ENCODE results near the gene ZNF805. TPM values are rescaled to one million over a fixed set of nuclear protein-coding genes. Genes with fewer than 3 reads are reported as not detected.

The ZNF805 gene
- total RNA-seq, 1 experiment from 2014 or later, result 12.9 TPM

GRCh38 chr19:57202160-57202559, 38.3 kb upstream of the ZNF805 start:
- Histone ChIP-seq H3K4me3 (ENCODE audit: low read length) (no peak overlapping the region), H3K27ac (ENCODE audit: low read length) (no peak overlapping the region), H3K36me3 (ENCODE audit: low read depth, low read length) (peaks cover 28% of the 10 kb centered on the region), H3K9me3 (ENCODE audit: low read length) (no peaks in the 10 kb centered on the region), H3K79me2 (ENCODE audit: low read length) (peaks cover 35% of the 10 kb centered on the region), H3K4me2 (ENCODE audit: low read length) (no peak overlapping the region), H3F3A (ENCODE audit: low read length, unreplicated experiment) (peaks cover 9% of the 10 kb centered on the region), H3K9me2 (replicated peaks; ENCODE audit: low read length) (no peaks in the 10 kb centered on the region), H4K20me1 (ENCODE audit: low read length) (no peaks in the 10 kb centered on the region), H3K4me1 (ENCODE audit: insufficient read depth, low read length) (peaks cover 6% of the 10 kb centered on the region), H3K27me3 (ENCODE audit: low read length) (no peaks in the 10 kb centered on the region), H3K9ac (ENCODE audit: low read length) (no peak overlapping the region), H2AFZ (ENCODE audit: low read length) (no peak overlapping the region)
- ChIA-PET CTCF (no interaction called here), POLR2A (ENCODE audit: unreplicated experiment) (no interaction called here)
- ATAC-seq (no peak), DNase-seq (no peak)
- TF ChIP-seq EZH2phosphoT487 (IDR thresholded peaks at IDR 0.05; ENCODE audit: borderline replicate concordance, low read length), result no peak
- TF ChIP-seq EZH2 (IDR thresholded peaks at IDR 0.05; ENCODE audit: low read length, unreplicated experiment), result no peak
- TF ChIP-seq CTCF (conservative IDR thresholded peaks at IDR 0.05; ENCODE audit: low read depth, low read length), result no peak
- BruUV-seq (replicated peaks), result no TSS peak
- intact Hi-C loops (cut with micrococcal nuclease), result no loop called here

GRCh38 chr19:57210381-57210780, 30.1 kb upstream of the ZNF805 start:
- BruUV-seq (replicated peaks), result no TSS peak
- H3K4me1 ChIP-seq (ENCODE audit: insufficient read depth, low read length), result peaks cover 6% of the 10 kb centered on the region
- H2AFZ ChIP-seq (ENCODE audit: low read length), result no peak overlapping the region
- CTCF ChIA-PET, result no interaction called here
- no peaks in the 10 kb centered on the region for H3K9me3 ChIP-seq (ENCODE audit: low read length)
- POLR2A ChIA-PET (ENCODE audit: unreplicated experiment), result no interaction called here
- H3K9me2 ChIP-seq (replicated peaks; ENCODE audit: low read length), result no peaks in the 10 kb centered on the region
- H3K4me3 ChIP-seq (ENCODE audit: low read length), result no peak overlapping the region
- H3K9ac ChIP-seq (ENCODE audit: low read length), result no peak overlapping the region
- H3F3A ChIP-seq (ENCODE audit: low read length, unreplicated experiment), result peaks cover 7% of the 10 kb centered on the region
- H4K20me1 ChIP-seq (ENCODE audit: low read length), result no peaks in the 10 kb centered on the region
- H3K4me2 ChIP-seq (ENCODE audit: low read length), result no peak overlapping the region
- DNase-seq (no peak), ATAC-seq (no peak)
- peaks cover 67% of the 10 kb centered on the region for H3K36me3 ChIP-seq (ENCODE audit: low read depth, low read length)
- H3K79me2 ChIP-seq (ENCODE audit: low read length), result peaks cover 34% of the 10 kb centered on the region
- intact Hi-C loops (cut with micrococcal nuclease), result no loop called here
- no peak overlapping the region for H3K27ac ChIP-seq (ENCODE audit: low read length)
- TF ChIP-seq EZH2phosphoT487 (IDR thresholded peaks at IDR 0.05; ENCODE audit: borderline replicate concordance, low read length), result no peak
- no peak for TF ChIP-seq CTCF (conservative IDR thresholded peaks at IDR 0.05; ENCODE audit: low read depth, low read length)
- no peak for TF ChIP-seq EZH2 (IDR thresholded peaks at IDR 0.05; ENCODE audit: low read length, unreplicated experiment)
- H3K27me3 ChIP-seq (ENCODE audit: low read length), result no peaks in the 10 kb centered on the region

GRCh38 chr19:57212109-57212508, 28.3 kb upstream of the ZNF805 start:
- BruUV-seq (replicated peaks), result no TSS peak
- H2AFZ ChIP-seq (ENCODE audit: low read length), result no peak overlapping the region
- peaks cover 62% of the 10 kb centered on the region for H3K36me3 ChIP-seq (ENCODE audit: low read depth, low read length)
- H3K9me2 ChIP-seq (replicated peaks; ENCODE audit: low read length), result no peaks in the 10 kb centered on the region
- POLR2A ChIA-PET (ENCODE audit: unreplicated experiment), result no interaction called here
- no peak overlapping the region for H3K4me2 ChIP-seq (ENCODE audit: low read length)
- no peak overlapping the region for H3K27ac ChIP-seq (ENCODE audit: low read length)
- DNase-seq (peak; percentile 16), ATAC-seq (no peak)
- H3K9ac ChIP-seq (ENCODE audit: low read length), result no peak overlapping the region
- intact Hi-C loops (cut with micrococcal nuclease), result no loop called here
- no peaks in the 10 kb centered on the region for H4K20me1 ChIP-seq (ENCODE audit: low read length)
- no peak for TF ChIP-seq CTCF (conservative IDR thresholded peaks at IDR 0.05; ENCODE audit: low read depth, low read length)
- TF ChIP-seq EZH2 (IDR thresholded peaks at IDR 0.05; ENCODE audit: low read length, unreplicated experiment), result no peak
- TF ChIP-seq EZH2phosphoT487 (IDR thresholded peaks at IDR 0.05; ENCODE audit: borderline replicate concordance, low read length), result no peak
- H3K4me1 ChIP-seq (ENCODE audit: insufficient read depth, low read length), result no peaks in the 10 kb centered on the region
- no peaks in the 10 kb centered on the region for H3F3A ChIP-seq (ENCODE audit: low read length, unreplicated experiment)
- no peaks in the 10 kb centered on the region for H3K9me3 ChIP-seq (ENCODE audit: low read length)
- CTCF ChIA-PET, result no interaction called here
- peaks cover 47% of the 10 kb centered on the region for H3K79me2 ChIP-seq (ENCODE audit: low read length)
- H3K4me3 ChIP-seq (ENCODE audit: low read length), result no peak overlapping the region
- H3K27me3 ChIP-seq (ENCODE audit: low read length), result no peaks in the 10 kb centered on the region
